UCSD-AML1 (cell line): ENCODE measurements around the gene CYP11A1.

Experiments
- DNase-seq: peaks from one replicate; lab custom pipeline; 2025; ENCODE audit not compliant: unreplicated experiment; lab: John Stamatoyannopoulos, UW

The CYP11A1 gene

DNA sequence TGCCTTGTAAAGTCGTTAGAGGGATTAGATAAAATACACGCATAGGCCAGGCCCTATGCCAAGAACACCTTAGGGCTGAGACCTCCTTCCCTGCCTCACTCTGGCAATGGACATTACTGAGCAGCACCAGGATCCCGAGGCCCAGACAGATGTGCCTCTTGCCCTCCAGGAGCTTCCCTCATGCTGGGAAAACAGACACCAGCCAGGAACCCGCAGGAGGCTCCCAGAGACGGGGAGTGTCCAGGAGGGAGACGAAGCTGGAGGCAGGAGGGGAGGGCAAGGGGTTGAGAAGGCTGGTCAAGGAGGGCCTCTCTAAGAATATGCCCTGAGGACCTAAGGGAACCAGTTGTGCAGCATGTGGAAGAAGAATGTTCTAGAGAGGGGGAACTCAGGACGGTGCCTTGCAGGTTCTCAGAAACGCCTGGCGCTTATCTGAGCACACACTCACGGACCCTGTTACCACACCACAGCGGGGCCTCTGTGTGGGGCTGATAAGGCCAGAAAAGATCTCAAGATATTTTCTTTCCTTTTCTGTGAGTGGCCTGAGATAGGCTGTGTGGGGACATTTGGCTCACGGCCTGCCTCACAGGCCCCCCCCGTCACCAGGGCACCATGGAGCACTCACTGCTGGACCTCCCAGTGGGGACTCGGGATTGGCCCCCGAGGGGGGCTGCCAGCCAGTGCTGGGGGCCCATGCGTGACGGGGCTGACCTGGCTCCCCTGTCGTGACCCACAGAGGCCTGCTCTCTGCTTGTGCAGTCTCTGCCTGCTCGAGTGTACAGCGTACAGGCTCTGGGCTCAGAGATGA is 22.0 kb upstream of the CYP11A1 start:
- DNase-seq = peak; percentile 81

DNA sequence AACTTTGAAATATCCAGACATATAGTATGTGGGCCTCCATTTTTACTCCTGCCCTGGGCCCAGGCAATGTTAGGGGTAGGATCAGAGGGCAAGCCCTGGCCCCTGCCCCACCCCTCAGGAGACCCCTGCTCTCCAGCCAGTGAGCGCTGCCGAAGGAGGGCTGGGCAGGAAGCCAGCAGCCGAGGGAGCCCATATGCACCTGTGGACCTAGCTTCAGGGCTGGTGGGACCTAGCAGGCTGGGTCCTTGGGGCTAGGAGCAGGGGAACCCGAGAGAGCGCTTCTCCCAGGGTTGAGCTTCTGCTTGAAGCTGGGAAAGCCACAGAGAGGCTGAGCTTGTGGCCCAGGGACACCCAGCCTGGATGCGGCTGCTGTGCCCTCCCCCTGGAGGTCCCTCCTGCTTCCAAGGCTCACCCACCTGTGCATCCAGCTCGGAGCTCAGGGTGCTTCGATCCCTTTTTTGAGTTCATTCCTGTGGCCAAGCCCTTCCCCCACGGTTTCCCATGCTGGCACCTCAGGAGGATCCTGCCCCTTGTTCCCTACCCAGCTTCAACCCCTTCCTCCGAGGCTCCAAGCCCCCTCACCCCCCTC is 21.0 kb upstream of the CYP11A1 start:
- no peak for DNase-seq

DNA sequence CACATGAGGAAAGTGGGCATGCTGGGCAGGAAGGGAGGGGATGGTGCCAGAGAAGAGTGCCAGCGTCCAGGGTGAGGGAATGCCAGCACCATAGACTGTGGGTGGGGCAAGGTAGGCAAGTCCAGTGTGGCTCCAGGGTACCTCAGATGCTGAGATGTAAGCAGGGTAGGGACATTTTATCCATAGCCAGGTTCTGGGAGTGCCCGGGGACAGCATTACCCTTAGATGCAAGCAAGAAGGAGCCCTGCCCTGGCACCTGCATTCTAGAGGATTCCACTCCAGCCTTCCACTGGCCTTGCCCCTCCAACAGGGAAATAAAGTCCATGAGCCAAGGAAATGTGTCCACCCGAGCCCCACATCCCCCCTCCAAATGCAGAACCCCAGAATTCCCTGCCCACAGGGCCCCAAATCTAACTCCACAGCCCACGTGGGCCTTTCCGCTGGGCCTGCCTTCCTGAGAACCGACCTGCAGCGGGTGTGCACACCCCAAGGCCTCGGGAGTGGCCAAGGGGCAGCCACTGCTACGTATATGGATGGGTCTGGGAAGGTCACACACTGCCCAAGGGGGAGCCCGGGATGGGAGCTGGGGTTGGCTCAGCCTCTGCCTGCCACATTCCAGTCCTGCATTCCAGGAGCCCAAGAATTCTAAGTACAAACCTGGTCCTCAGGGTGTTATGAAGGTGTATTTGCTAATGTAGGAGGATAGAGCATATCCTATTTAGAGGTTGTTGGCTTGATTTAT is 20.3 kb upstream of the CYP11A1 start:
- DNase-seq = no peak

DNA sequence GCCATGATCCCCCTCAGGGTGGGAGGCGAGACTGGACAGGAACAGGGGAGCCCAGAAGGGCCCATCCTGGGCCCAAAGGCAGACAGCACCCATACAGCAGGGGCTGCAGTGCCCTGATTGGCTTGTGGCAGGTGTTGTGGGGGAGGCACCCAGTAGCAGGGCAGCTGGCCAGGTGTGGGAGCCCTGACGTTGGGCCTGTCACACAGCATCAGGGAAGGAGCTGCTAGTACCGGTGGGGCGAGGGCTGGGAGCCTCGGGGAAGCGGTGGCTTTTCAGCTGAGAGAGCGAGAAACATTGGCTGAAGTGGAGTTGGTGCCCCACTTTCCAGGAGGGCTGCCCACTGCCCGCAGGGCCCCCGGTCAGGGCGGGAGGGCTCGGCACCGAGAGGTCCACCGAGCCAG is 19.7 kb upstream of the CYP11A1 start:
- DNase-seq = no peak

DNA sequence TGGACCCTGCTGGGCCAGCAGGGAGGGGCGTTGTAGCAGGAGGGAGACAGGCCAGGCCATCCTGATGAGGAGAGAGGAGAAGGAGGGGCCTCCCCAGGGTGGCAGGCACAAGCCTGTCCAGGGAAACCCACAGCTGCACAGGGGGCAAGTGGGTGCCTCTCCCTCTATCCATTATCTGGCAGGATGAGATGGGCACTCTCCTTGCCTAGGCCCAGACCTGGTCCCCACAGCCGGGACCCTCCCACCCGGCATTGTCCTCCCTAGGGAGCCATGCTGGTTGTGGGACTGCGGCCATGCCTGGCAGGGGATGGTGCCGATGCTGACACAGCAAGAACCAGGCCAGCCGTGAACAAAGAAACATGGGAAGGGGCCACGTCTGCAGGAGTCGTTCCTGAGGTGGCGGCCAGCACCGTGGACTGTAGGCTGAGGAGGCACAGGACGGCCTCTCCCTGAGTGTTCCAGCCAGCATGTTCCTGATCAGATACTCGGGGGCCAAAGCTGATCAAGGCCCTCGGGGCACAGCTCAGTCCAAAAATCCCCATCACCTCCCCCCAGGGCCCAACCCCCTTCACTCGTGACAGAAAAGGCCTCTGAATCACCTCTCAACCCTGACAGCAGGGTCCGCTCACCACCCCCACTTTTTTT is 19.2 kb upstream of the CYP11A1 start:
- DNase-seq = no peak

DNA sequence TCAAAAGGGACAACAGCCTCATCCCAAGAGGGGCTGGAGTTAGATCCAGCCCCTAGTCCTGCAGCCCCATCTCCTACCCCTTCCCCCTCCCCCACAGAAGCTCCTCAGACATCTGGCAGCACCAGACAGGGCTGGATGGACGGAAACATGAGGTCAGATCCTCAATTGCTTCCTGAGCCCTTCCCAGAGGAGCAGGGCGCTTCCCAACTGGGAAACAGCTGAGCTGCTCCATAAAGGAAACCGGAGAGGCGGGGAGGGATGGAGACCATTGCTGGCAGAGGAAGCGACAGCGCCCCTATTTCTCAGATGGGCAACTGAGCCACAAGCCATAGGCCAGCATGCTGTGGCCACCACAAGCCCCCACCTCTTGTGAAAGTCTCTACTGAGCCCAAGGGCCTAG is 18.3 kb upstream of the CYP11A1 start:
- no peak for DNase-seq

DNA sequence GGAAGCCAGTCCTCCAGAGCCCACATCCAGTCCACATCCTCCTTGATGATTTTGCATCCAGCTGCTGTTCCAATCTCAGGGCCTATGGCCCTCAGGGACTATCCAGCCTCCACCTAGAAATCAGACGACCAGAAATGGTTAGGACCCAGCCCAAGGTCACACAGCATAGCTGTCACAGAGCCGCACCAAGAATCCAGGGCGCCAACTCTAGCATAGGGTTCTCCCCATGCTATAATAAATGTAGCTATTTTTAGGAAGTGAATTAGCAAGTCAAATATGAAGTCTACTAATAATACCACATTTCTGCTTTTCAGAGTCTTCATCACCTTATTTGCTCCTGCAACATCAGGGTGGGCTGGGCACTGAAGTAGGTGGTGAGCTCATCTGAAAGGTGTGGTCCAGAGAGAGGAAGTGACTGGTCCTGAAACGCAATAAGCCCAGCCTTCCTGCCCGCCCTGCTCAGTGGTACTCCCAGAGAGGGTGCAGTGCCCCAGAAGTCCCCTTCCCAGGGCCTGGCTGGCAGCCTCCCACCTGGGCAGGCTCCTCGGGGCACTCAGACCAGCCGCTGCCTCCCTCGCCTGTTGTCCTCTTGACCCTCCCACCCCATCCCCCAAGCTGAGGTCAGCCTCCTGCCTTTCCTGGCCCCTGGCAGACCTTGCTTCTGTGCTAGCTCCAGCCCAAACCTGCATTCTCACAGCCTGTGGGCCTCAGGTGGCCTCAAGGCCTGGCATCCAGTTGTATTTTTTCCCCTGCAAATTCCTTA is 17.6 kb upstream of the CYP11A1 start:
- DNase-seq = peak; percentile 54

DNA sequence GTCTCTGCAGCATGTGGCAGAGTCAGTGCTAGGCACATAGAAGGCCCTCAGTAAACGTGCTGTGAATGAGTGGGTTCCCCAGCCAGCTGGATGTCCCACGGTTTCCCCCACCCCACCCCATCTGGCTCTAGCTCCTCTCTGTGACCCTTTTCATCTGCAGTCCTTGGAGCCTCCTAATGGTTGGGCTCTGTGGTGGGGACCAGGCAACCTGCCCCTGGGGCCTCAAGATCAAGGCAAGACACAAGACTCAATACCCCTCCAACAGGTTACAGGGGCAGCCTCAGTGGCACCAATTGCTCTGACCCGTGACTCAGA is 17.1 kb upstream of the CYP11A1 start:
- DNase-seq = no peak

DNA sequence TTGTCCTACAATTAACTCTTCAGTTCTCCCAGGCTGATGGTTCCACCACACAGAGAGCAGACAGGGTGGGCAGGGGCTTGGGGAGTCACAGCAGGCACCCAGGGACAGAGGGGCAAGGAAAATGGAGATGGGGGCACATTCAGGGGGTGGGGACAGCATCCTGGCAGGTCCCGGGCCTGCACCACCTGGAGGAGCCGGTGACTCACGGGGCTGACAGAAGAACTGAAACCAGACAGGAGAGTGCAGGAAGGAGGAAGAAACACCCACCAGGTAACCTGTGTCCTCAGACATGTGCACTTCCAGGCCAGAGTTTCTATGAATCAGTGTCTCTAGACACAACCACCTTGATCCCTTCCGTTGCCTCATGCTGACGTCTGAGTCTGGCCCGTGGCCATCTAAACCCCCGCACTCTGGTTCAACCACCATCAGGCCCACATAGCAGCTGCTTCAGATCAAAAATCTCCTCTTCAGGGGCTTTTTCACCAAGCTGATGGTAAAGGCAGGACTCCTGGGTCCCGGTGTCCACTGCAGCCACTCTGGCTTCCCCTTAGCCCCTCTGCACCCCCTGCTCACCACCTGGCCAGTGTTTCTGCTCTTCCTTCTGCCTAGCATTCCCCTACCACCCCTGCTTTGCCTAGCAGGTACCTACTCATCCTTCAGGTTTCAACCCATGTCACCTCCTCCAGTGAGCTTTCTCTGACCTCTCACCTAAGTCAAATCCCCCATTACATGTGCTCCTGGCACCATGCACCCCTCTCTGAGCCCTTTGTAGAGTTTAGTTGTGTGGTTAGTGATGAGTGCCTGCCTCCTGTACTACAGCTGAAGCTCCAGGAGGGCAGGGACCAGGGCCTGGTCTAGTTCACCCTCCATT is 16.5 kb upstream of the CYP11A1 start:
- DNase-seq = no peak

DNA sequence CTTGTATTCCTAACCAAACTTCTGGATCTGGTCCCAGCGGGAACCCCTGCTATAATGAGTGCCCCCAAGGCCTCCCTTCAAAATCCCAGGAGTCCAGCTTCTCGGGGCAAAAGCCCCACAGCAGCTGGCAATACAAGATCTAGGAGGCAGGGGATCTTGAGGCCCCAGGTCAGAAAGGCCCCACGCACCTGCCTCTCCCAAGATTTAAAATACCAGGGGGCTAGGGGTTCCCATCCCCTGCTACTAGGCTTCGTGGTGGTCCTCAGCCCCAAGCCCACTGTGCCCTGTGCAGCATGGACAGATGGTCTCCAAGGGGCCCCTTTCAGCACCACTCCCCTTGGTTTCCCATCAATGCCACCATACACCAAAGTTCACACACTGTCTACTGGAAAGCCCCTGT is 15.8 kb upstream of the CYP11A1 start:
- DNase-seq = no peak

DNA sequence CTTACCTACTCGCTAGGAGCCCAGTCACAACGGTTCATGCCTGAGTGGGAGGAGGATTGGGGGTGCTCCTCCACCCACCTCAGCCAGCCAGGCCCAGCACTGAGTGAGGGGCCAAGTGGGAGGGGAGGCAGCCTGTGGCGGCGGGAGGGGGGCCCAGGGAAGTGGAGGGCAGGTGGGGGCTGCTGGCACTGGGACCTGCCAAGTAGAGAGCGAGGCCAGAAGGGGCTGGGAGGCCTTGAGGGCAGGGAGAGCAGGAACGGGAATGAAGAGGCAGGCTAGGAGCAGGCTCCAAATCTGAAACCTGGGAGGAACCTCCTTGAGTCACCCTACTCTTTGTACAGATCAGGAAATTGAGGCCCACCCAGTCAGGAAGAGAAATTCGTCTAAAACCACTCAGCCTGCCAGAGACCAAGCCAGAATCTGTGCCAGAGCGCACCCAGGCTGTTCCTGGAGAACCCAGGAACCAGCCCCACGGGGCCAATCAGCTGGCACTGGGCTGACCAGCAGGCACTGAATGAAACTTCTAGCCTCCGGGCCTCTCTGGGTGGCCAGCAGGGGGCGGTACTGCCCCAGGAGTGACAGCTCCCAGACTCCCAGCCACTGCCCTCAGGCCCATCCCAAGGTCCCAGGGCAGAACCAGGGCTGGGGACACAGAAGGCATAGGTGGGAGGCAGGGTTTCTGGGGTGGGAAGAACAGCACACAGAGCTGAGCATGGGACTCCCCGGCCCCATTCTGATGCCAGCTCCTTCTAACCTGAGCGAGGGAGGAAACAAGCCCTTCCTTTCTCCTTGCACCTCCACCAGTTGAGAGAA is 14.8 kb upstream of the CYP11A1 start:
- DNase-seq = peak; percentile 88

DNA sequence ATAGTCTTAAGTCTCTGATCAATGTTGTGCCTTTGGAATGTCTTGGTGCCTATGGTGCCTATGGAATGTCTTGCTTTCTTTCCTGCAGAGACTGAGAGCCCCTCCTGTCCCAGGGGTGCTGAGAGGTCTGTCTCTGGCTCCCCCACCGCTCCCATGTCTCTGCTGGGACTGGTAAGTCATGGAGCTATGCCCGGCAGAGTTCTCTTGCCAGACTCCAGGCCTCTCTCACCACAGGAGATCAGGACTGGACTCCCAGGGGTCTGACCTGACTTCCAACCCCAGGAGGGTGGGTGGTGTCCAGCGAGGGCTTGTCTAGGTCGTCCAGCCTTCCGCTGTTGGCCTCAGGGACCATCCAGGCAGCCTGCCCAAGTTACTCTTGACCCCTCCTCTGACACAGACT is 14.0 kb upstream of the CYP11A1 start:
- no peak for DNase-seq

DNA sequence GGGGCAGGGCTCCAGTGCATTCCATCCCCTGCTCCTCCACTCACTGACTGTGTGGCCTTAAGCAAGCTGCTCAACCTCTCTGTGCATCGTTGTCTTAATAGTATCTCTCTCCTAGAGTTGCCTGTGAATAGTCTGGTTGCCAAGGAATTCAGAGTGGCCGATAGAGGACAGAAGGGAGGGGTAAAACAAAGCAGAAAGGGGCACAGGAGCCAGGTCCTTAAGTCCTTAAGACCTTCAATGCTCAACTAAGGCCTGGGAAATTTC is 13.7 kb upstream of the CYP11A1 start:
- DNase-seq = no peak

DNA sequence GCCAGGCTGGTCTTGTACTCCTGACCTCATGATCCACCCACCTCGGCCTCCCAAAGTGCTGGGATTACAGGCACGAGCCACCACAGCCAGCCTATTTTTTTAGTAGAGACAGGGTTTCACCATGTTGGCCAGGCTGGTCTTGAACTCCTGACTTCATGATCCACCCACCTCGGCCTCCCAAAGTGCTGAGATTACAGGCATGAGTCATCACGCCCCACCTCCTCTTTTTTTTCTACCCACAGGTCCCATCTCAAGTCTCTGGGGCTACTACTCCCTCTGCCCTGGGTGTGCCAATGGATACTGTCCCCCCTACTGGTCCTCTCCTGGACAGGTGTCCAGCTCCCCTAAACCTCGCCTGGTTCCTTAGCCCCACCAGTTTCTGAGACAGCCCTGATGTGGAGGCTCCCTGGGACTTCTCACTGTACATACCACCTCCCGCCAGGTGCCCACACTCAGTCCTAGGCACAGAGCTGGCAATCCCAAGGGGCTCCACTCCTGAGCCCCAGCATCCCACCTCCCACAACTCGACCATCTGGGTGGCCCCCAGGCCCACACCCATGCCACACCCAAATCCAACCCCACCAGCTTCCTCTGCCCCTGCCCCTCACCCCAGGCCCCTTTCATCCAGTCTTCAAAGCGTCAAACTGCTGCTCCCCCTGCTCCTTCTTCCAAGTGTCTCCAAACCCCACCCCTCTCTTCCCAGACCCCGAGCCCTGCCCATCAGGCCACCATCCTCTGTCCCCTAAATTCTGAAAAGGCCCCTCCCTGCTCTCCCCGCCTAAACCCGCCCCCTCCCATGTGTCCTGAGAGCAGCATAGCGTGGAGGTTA is 13.1 kb upstream of the CYP11A1 start:
- no peak for DNase-seq

DNA sequence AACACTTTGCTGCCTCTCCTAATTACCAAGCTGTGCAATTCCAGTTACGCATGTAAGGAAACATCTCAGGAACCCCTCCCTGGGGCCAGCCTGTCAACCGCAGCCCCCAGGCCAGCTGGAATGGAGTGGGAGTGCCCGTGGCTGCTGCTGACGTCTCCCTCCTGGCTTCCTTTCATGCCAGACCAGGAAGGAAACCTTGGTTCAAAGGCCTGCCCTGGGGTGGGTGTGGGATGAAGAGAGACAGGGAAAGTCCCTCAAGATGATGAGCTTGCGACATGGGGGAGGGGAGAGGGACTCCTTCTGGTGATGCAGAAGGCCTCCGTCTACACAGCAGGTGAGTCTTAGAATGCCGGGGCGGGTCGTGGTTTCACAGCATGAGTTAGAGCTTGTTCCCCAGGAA is 11.4 kb upstream of the CYP11A1 start:
- peak; percentile 85 for DNase-seq

DNA sequence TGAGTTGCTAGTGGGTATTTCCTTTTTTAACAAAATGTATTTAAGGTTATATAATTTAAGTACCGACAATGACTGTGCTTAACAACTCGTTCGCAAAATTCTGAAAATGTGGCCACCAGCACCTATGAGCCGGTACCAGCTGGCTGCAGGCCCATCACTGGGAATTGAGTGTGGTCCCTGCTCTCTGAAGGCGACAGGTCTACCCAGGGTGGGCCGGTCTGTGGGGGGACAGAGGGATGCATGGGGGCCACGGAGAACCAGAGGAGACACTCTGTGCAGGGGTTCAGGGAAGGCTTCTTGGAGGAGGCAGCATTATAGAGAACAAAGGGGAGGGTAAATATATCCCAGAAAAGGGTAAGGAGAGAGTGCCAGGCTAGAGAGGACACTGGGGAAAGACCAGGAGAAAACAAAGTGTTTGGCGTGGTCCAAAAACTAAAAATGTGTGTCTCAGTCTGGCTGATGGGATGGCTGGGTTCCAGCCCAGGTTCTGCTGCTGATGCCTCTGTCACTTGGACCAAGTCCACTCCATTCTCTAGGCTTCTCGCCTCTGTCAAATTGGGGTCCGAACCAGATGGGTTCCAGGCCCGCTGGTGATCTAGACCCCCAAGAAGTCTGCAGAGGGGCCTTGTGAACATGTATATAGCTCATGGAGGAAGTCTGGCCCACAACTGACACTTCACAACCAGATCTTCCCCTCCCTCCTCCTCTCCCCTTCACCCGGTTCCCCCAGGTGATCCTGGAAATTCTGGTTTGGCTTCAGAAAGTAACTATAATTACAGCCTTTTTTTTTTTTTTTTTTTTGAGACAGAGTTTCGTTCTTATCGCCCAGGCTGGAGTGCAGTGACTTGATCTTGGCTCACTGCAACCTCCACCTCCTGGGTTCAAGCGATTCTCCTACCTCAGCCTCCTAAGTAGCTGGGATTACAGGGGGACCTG is 10.7 kb upstream of the CYP11A1 start:
- DNase-seq = no peak

DNA sequence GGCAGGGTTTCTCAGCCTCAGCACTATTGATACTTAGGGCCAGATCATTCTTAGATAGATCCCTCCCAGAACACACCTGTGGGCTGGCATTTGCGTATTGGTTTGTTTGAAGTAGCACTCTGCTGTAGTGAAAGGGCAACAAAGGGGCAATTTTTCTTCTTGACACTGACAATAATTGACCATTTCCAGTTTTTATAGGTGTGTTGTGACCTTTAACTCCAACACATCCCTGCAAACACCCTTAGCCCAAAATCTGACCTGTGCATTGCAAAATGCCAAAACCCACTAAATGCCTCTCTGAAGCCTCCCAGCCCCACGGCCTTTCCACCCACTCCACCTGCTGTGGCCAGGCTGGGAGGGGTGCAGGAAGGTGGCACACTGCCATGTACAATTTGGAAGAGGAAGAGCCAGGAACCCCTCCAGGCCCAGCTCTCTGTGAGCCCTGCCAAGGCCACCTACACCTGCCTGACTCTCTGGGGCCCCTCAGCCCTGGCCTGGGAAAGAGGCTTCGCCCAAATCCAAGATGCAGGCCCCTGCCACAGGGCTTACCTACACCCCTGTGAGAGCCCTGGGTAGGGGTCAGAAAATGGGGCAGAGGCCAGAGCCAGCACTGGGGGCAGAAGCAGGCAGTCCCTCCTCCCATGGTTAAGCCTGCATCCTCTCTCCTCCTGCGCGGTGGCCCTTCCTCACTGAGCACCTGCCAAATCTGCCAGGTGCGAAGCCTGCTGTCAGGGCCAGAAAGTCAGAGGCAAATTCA is 9.6 kb upstream of the CYP11A1 start:
- DNase-seq = no peak
